ENCODE results near the gene GHRH. TPM values are rescaled to one million over a fixed set of nuclear protein-coding genes. Genes with fewer than 3 reads are reported as not detected.

Gene GHRH
- total RNA-seq, 4 donors from 2014 or later = not detected

DNA sequence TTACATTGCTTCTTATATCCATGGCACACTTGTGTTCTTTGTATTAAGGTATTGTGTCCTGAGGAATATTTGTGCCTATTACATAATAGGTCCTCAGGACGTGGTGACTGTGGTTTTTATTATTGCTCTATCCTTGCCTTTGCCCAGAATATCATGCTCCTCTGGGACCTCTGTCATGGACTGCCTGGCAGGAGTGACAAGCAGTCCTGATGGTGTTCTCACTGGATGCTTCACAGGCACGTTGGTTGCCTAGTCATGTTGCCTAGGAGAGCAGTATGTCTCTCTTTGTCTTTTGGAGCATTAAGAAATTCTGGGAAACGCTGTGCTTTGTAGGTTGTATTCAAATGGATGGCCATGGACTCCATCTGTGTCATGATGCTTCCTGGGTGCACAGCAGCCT is 57.6 kb downstream of the GHRH start:
- intact Hi-C loops (cut with DNase I) = no loop called here
- 66 to 73% methylated on average over 3 of the region's 3 CpGs for WGBS, 2 donors
- Histone ChIP-seq H3K27me3 (no peaks in the 10 kb centered on the region), H3K4me1 (peaks cover 0 to 29% (median 7%) of the 10 kb centered on the region in 3 donors), H3K36me3 (peaks cover 0 to 97% (median 60%) of the 10 kb centered on the region in 3 donors), H3K9me3 (no peaks in the 10 kb centered on the region), H3K27ac (no peak overlapping the region), H3K4me3 (no peak overlapping the region)
- TF ChIP-seq, protein P1, sequence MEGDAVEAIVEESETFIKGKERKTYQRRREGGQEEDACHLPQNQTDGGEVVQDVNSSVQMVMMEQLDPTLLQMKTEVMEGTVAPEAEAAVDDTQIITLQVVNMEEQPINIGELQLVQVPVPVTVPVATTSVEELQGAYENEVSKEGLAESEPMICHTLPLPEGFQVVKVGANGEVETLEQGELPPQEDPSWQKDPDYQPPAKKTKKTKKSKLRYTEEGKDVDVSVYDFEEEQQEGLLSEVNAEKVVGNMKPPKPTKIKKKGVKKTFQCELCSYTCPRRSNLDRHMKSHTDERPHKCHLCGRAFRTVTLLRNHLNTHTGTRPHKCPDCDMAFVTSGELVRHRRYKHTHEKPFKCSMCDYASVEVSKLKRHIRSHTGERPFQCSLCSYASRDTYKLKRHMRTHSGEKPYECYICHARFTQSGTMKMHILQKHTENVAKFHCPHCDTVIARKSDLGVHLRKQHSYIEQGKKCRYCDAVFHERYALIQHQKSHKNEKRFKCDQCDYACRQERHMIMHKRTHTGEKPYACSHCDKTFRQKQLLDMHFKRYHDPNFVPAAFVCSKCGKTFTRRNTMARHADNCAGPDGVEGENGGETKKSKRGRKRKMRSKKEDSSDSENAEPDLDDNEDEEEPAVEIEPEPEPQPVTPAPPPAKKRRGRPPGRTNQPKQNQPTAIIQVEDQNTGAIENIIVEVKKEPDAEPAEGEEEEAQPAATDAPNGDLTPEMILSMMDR (IDR thresholded peaks at IDR 0.05) = no peak
- DNase-seq = no peak

DNA sequence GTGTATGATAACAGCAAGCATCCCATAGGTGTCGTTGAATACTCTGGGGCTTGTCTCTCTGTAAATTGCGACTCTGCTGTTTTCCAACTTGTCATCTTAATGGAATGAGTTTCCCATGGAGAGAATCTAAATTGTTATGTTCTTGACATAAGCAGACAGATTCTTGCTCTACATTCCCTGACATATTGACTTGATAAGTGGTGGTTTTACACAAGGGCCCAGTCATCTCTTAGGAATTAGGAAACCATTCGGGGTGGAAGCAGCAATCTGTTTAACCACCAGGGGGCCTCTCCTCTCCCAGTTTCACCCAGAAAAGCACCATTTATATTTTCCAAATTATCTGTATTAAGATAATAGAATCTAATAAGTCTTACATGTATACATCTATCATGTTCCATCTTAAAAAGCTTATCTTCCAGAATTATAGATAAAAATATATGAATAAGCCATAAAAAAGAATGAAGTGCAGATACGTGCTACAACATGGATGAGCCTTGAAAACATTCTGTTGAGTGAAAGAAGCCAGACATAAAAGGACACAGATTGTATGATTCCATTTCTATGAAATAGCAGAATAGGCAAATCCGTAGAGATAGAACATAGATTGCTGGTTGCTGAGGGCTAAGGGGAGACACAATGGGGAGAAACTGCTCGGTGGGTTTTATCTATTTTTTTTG is 59.2 kb downstream of the GHRH start:
- DNase-seq = no peak
- 53 to 66% methylated on average over 6 of the region's 6 CpGs for WGBS, 2 donors
- TF ChIP-seq, protein P1 (IDR thresholded peaks at IDR 0.05) = peak in 5 of 6 experiments; percentile 58 to 87 (median 81)
- TF ChIP-seq POLR2A (IDR thresholded peaks at IDR 0.05) = no peak
- peaks cover 0 to 94% (median 47%) of the 10 kb centered on the region in 3 donors for H3K36me3 ChIP-seq
- H3K4me3 ChIP-seq = peak overlapping the region in 1 of 4 donors; percentile 25
- H3K9me3 ChIP-seq = no peaks in the 10 kb centered on the region
- H3K27me3 ChIP-seq = no peaks in the 10 kb centered on the region
- peaks cover 0 to 37% (median 11%) of the 10 kb centered on the region in 3 donors for H3K4me1 ChIP-seq
- intact Hi-C loops (cut with DNase I) = no loop called here
- H3K27ac ChIP-seq = peak overlapping the region; percentile 29 to 65 (median 64)

DNA sequence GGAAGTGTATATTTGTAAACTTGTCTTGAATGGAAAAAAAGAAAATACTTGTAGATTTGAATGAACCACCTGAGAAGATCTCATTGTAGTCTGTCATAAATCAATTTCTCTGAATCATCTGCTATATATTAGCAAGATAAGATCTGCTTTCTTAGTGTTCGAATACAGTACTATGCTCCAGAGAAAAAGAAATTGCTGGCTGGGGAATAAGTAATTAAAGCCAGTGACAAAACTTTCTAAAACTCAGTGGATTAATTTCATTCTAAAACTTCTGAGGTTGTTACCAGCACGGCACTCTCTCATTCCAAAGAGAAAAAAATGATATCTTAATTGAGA is 59.8 kb downstream of the GHRH start:
- no peaks in the 10 kb centered on the region for H3K27me3 ChIP-seq
- peaks cover 0 to 37% (median 11%) of the 10 kb centered on the region in 3 donors for H3K4me1 ChIP-seq
- H3K27ac ChIP-seq = peak overlapping the region; percentile 29 to 65 (median 63)
- DNase-seq = no peak
- H3K4me3 ChIP-seq = peak overlapping the region in 1 of 4 donors; percentile 25
- H3K36me3 ChIP-seq = peaks cover 0 to 94% (median 41%) of the 10 kb centered on the region in 3 donors
- intact Hi-C loops (cut with DNase I) = no loop called here
- 50 to 59% methylated on average over 2 of the region's 2 CpGs for WGBS, 2 donors
- TF ChIP-seq POLR2A (IDR thresholded peaks at IDR 0.05) = no peak
- H3K9me3 ChIP-seq = no peaks in the 10 kb centered on the region

Other genes starting within 250 kb of the GHRH start
- 10 to 100 TPM in 3 of 4 donors, 1 to 10 TPM in 1; 9.7 to 12.8 (median 11.6) TPM for gene RBL1, start 165.8 kb downstream of the GHRH start, total RNA-seq
- gene RPN2, start 82.5 kb downstream of the GHRH start, total RNA-seq = 100 to 1,000 TPM; 104 to 167 (median 137) TPM
- gene MROH8, start 82.3 kb downstream of the GHRH start, total RNA-seq = under 1 TPM; 0.40 to 0.95 (median 0.55) TPM
- 10 to 100 TPM; 19.6 to 30.9 (median 27.3) TPM for gene MANBAL, start 27.8 kb upstream of the GHRH start, total RNA-seq
- 10 to 100 TPM; 32.4 to 46.5 (median 39.0) TPM for gene SRC, start 84.3 kb upstream of the GHRH start, total RNA-seq